ENCODE results near the gene CRYL1.

Gene CRYL1

GRCh38 chr13:20399961-20400360, 125.7 kb downstream of the CRYL1 start:
- DNase-seq, result no peak
- Histone ChIP-seq H3K79me2 (ENCODE audit: low read length) (no peaks in the 10 kb centered on the region), H3K4me1 (ENCODE audit: low read length) (no peaks in the 10 kb centered on the region), H3K9ac (ENCODE audit: low read length) (no peak overlapping the region), H3K9me3 (replicated peaks; ENCODE audit: insufficient read depth, low read length) (no peaks in the 10 kb centered on the region), H3K4me2 (ENCODE audit: low read depth, low read length) (no peak overlapping the region), H4K20me1 (ENCODE audit: insufficient read depth, low read length) (no peaks in the 10 kb centered on the region), H2AFZ (ENCODE audit: low read length) (no peak overlapping the region), H3K27ac (ENCODE audit: low read length) (no peak overlapping the region), H3K9me2 (replicated peaks; ENCODE audit: insufficient read depth, low read length) (no peaks in the 10 kb centered on the region), H3K27me3 (replicated peaks; ENCODE audit: insufficient read depth, low read length) (no peaks in the 10 kb centered on the region), H3K36me3 (replicated peaks; ENCODE audit: insufficient read depth, low read length) (no peaks in the 10 kb centered on the region), H3F3A (ENCODE audit: insufficient read depth, low read length) (no peaks in the 10 kb centered on the region), H3K4me3 (ENCODE audit: low read length) (no peak overlapping the region)
- TF ChIP-seq EZH2phosphoT487 (IDR thresholded peaks at IDR 0.05; ENCODE audit: low read length) (no peak), CTCF (IDR thresholded peaks at IDR 0.05; ENCODE audit: low read length) (no peak), EZH2 (optimal IDR thresholded peaks at IDR 0.05; ENCODE audit: low read depth, low read length) (no peak)

DNA sequence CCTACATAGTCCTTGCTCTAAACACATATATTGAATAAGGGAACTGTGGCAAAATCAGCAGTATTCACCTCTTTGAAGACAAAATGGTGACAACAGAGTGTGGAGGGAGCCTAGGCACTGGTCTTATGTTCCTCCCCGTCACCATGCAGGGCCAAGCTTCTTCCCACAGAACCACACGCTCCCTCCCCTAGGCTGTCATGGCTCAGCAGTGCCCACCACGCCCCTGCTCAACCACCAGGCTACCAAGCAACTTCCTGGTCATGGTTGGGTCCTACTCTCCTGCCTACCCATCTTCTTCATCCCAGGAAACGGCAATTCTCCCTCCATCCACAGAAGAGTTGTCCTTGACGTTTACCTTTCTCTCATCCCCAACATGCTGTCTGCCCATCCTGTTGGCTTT, 126.1 kb downstream of the CRYL1 start:
- Histone ChIP-seq H4K20me1 (ENCODE audit: insufficient read depth, low read length) (no peaks in the 10 kb centered on the region), H3K36me3 (replicated peaks; ENCODE audit: insufficient read depth, low read length) (no peaks in the 10 kb centered on the region), H2AFZ (ENCODE audit: low read length) (no peak overlapping the region), H3K27ac (ENCODE audit: low read length) (no peak overlapping the region), H3K79me2 (ENCODE audit: low read length) (no peaks in the 10 kb centered on the region), H3K9ac (ENCODE audit: low read length) (no peak overlapping the region), H3K4me1 (ENCODE audit: low read length) (no peaks in the 10 kb centered on the region), H3K9me3 (replicated peaks; ENCODE audit: insufficient read depth, low read length) (no peaks in the 10 kb centered on the region), H3K4me2 (ENCODE audit: low read depth, low read length) (no peak overlapping the region), H3F3A (ENCODE audit: insufficient read depth, low read length) (no peaks in the 10 kb centered on the region), H3K4me3 (ENCODE audit: low read length) (no peak overlapping the region), H3K9me2 (replicated peaks; ENCODE audit: insufficient read depth, low read length) (no peaks in the 10 kb centered on the region), H3K27me3 (replicated peaks; ENCODE audit: insufficient read depth, low read length) (no peaks in the 10 kb centered on the region)
- no peak for TF ChIP-seq CTCF (IDR thresholded peaks at IDR 0.05; ENCODE audit: low read length)
- TF ChIP-seq EZH2 (optimal IDR thresholded peaks at IDR 0.05; ENCODE audit: low read depth, low read length), result no peak
- no peak for TF ChIP-seq EZH2phosphoT487 (IDR thresholded peaks at IDR 0.05; ENCODE audit: low read length)
- DNase-seq, result no peak

GRCh38 chr13:20398459-20398858, 127.2 kb downstream of the CRYL1 start:
- H4K20me1 ChIP-seq (ENCODE audit: insufficient read depth, low read length), result no peaks in the 10 kb centered on the region
- H3K4me2 ChIP-seq (ENCODE audit: low read depth, low read length), result no peak overlapping the region
- no peak overlapping the region for H2AFZ ChIP-seq (ENCODE audit: low read length)
- no peaks in the 10 kb centered on the region for H3F3A ChIP-seq (ENCODE audit: insufficient read depth, low read length)
- no peaks in the 10 kb centered on the region for H3K36me3 ChIP-seq (replicated peaks; ENCODE audit: insufficient read depth, low read length)
- no peak overlapping the region for H3K27ac ChIP-seq (ENCODE audit: low read length)
- no peaks in the 10 kb centered on the region for H3K79me2 ChIP-seq (ENCODE audit: low read length)
- no peak for TF ChIP-seq CTCF (IDR thresholded peaks at IDR 0.05; ENCODE audit: low read length)
- no peak for TF ChIP-seq EZH2 (optimal IDR thresholded peaks at IDR 0.05; ENCODE audit: low read depth, low read length)
- no peak for TF ChIP-seq EZH2phosphoT487 (IDR thresholded peaks at IDR 0.05; ENCODE audit: low read length)
- H3K4me3 ChIP-seq (ENCODE audit: low read length), result no peak overlapping the region
- H3K9ac ChIP-seq (ENCODE audit: low read length), result no peak overlapping the region
- H3K9me2 ChIP-seq (replicated peaks; ENCODE audit: insufficient read depth, low read length), result no peaks in the 10 kb centered on the region
- H3K27me3 ChIP-seq (replicated peaks; ENCODE audit: insufficient read depth, low read length), result no peaks in the 10 kb centered on the region
- H3K4me1 ChIP-seq (ENCODE audit: low read length), result no peaks in the 10 kb centered on the region
- DNase-seq, result no peak
- no peaks in the 10 kb centered on the region for H3K9me3 ChIP-seq (replicated peaks; ENCODE audit: insufficient read depth, low read length)

All from MM.1S (cell line).